COR-L47 (cell line): ENCODE measurements around the gene NOX1.
"Not testable (repeated sequence)": the region's sequence is repeated elsewhere in the genome, so short reads cannot be mapped to it uniquely, and the experiment has no call there.

Experiments
- DNase-seq: peaks from one replicate; lab custom pipeline; 2025; lab: John Stamatoyannopoulos, UW

NOX1 gene

DNA sequence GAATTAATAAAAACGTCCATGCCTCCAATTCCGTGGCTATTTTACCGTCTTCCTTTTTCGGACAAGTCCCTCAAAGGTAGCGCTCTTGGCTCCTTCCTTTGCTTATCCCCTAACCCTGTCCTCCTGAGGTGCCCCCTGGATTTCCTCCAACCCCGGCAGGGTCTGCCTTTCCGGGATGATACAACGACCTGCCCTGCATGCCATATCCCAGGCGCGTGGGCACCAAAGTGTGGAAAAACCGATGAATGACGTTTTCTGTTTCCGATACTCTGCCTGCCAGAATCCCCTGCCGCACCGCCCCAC, 54.7 kb downstream of the NOX1 start:
- DNase-seq: no peak

DNA sequence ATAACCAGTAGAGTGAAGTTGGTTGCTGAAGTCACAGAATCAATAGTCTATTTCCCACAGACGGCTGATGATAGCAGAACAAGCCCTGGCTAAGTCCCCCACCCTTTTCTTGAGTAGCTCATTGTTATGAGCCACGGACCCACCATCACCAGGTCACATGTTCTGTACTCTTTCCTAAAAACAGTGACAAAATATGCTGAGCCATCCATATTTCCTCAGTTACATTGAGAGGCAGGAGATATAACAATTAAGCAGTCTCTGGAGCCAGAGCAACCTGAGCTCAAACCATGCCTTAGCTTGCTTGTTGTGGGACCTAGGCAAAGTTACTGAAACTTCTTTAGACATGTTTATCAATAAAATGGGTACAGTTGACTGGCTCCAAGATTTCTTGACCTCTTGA, 56.8 kb downstream of the NOX1 start:
- DNase-seq: no peak

- no peak for DNase-seq
These were observed 61.7 kb downstream of the NOX1 start for GRCh38 chrX:100812216-100813158.

GRCh38 chrX:100808265-100808664, 65.9 kb downstream of the NOX1 start:
- not testable (repeated sequence) for DNase-seq

GRCh38 chrX:100804780-100805179, 69.4 kb downstream of the NOX1 start:
- DNase-seq: no peak

DNA sequence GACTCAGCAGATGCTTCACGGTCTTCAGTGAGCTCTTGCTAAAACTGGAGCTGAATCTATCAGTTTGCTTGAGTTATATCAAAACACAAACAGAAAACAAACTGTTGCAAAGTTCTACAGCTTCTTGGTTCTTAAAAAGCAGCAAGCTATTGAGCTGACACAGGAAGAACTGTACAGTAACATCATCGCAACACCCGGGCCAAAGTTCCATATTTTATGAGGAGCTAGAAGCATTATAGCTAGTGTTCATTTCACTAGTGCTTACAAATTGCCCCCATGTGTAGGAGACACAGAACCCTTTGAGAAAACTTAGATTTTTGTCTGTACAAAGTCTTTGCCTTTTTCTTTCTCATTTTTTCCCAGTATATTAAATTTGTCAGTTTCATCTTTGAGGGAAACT, 71.3 kb downstream of the NOX1 start:
- DNase-seq: no peak

DNA sequence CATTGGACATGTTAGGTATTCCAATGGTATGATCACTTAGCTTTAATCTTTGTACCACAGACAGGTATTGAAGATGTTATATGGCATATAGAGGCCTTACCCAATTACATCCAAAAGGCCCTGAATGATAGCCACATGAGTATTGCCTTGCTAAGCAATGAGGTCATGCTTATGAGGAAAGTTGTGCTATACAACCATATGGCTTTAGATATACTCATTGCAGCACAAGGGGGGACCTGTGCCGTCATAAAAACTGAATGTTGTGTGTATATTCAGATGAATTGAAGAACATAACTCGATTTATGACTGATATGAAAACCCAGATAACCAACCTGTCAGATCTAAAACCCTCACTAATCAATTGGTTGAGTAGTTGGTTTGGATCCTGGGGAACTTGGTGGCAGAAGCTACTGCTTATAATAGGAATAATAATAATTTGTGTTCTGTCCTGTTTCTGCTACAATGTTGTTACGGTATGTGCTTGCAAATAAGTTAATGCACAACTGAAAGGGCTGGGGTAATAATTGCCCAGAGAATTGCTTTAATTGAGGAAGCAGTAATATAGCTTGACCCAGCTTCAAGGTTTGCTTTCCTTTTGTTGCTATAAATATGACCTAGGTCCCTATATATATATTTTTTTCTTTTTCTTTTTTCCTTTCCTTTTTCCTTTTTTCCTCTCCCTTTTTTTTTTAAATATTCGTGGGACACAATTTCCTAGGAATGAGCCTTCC, 75.5 kb downstream of the NOX1 start:
- no peak for DNase-seq

DNA sequence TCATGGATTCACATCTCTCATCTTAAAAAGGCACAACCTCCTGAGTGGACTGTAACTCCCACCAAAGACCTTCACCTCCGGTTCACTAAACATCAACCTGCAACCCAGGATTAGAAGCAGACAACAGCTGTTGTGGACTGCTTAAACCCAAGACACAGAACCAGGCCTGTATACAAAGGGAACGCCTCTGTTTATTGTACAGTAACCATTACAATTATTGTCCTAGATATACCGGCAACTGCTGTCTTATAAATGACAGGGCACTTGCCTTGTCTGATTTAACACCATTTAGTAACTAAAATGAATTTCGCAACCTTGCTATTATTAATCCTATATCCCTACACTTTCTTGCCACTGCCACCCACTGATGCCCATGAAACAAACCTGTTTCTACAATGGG, 76.8 kb downstream of the NOX1 start:
- no peak for DNase-seq

- not testable (repeated sequence) for DNase-seq
These were observed 77.8 kb downstream of the NOX1 start for GRCh38 chrX:100796371-100796770.
